ENCODE results near the gene NKTR.

Gene NKTR

GRCh38 chr3:42683875-42684598 is 83.6 kb downstream of the NKTR start:
- no peak for DNase-seq

DNA sequence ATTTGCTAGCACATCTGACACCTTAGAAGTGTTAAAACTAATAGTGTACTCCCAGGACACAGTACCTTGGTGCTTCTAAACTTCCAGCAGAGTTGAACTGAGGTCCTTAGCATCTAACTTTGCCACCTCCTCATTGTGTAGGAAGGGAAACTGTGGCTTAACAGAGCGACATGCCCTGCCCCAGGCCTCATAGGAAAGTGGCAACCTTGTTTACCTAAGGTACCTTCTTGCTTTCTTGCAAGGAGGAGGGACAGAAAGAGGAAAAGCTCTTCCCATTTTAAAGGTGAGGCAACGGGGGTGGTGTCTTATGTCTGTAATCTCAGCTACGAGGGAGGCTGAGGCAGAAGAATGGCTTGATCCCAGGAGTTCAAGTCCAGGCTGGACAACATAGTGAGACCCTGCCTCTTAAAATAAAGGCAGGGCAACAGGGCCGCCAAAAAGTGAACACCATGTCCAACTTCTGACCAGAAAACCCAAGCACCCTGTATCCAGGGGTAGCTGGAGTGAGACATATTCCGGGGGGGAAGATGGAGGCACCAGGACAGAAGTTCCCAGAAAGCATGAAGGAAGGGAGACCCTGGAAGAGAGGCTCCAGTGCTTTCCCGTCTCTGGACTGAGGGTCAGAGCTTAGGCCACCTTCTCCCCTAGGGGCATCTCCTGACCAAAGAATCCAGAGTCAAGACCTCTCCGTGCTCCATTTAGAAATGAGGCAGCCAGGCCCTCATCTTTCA is 84.3 kb downstream of the NKTR start:
- DNase-seq = no peak

DNA sequence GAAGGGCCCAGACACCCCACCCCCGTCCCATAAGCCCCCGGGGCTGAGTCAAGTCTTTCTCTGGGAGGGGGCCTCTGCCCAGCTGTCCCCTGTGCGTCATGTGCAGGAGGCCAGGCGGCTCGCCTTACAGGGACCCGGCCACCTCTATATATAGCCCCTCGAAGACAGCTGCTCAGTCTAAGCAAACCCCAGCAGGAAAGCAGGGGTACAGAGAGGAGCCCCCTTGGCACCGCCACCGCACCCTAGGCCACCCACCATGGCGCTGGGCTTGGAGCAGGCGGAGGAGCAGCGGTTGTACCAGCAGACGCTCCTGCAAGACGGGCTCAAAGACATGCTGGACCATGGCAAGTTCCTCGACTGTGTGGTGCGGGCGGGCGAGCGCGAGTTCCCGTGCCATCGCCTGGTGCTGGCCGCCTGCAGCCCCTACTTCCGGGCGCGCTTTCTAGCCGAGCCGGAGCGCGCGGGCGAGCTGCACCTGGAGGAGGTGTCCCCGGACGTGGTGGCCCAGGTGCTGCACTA is 84.9 kb downstream of the NKTR start, which contains the start of gene KLHL40:
TSS of gene KLHL40 (plus strand) at position 175 of the 519 bp plus-strand sequence. CDS start at position 257, 82 bp downstream.
- no peak for DNase-seq

DNA sequence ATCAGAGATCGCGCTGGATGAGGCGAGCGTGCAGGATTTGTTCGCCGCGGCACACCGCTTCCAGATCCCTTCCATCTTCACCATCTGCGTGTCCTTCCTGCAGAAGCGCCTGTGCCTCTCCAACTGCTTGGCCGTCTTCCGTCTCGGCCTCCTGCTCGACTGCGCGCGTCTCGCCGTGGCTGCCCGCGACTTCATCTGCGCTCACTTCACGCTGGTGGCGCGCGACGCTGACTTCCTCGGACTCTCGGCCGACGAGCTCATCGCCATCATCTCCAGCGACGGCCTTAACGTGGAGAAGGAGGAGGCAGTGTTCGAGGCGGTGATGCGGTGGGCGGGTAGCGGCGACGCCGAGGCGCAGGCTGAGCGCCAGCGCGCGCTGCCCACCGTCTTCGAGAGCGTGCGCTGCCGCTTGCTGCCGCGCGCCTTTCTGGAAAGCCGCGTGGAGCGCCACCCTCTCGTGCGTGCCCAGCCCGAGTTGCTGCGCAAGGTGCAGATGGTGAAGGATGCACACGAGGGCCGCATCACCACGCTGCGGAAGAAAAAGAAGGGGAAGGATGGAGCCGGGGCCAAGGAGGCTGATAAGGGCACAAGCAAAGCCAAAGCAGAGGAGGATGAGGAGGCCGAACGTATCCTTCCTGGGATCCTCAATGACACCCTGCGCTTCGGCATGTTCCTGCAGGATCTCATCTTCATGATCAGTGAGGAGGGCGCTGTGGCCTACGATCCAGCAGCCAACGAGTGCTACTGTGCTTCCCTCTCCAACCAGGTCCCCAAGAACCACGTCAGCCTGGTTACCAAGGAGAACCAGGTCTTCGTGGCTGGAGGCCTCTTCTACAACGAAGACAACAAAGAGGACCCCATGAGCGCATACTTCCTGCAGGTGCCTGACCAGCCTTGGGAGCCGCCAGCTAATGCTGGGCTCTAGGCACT is 85.7 kb downstream of the NKTR start:
- DNase-seq = no peak

DNA sequence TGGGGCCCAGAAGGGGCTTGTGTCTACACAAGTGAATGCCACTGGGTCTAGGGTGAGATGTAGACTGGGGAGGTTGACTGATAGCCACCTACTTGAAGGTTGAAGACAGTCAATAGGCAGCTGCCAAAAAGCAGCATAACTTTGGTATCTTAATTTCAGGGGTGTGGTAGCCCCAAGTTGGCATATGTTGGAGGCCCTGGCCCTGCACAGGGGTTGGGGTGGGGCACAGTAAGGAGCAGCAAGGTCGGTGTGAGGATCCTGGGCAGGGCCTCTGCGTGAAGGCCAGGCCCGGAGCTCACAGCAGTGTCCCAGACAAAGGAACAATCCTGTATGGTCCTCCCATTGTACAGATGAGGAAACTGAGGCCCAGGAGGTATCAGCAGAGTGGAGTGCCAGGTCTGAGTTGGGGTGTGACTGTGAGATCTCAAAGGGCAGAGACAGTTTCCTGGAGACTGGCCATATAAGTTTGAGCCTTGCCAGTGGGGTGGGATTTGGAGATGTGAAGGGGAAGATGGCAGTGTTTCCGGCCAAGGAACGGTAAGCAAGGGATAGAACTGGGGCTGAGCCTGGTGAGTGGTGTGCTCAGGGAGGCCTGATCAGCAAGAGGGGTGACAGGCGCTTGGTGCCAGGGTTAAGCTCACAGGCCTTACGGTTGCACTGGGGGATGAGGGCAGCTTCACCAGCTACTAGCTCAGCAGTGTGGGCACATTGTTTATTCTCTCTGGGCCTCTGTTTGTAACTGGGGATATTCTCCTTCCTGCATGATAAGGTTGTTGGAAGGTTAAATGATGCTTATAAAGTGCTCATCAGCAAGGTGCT is 86.6 kb downstream of the NKTR start:
- DNase-seq = no peak

- no peak for DNase-seq
Observed at GRCh38 chr3:42688016-42688415, 87.5 kb downstream of the NKTR start.

- no peak for DNase-seq
Observed at GRCh38 chr3:42688487-42689420, 88.3 kb downstream of the NKTR start.

DNA sequence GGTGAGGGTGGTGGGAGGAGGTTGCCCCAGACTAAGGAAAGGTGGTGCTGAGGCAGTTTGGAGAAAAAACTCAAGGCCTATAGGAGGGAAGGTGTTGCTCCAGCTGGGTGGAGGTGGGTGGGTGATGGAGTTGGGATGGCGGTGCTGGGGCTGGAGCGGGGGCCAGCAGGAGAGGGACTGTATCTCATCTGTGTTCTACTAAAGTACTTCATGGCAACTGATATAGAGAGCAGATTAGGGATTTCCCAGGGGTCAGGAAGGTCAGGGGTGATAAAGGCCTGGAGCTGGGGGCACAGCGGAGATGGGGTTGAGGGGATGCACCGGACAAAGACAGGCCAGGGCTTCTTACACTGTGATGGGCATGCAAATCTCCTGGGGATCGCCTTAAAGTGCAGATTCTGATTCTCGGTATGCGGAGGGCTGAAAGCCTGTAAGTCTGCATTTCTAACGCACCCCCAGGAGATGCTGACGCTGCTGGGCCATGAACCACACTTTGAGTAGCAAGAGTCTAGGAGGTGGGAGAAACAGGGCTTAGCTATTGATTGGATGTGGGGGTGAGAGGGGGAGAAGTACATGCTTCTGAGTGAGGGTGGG is 89.0 kb downstream of the NKTR start:
- DNase-seq = no peak

- DNase-seq = no peak
Observed at GRCh38 chr3:42690191-42690590, 89.7 kb downstream of the NKTR start.

DNA sequence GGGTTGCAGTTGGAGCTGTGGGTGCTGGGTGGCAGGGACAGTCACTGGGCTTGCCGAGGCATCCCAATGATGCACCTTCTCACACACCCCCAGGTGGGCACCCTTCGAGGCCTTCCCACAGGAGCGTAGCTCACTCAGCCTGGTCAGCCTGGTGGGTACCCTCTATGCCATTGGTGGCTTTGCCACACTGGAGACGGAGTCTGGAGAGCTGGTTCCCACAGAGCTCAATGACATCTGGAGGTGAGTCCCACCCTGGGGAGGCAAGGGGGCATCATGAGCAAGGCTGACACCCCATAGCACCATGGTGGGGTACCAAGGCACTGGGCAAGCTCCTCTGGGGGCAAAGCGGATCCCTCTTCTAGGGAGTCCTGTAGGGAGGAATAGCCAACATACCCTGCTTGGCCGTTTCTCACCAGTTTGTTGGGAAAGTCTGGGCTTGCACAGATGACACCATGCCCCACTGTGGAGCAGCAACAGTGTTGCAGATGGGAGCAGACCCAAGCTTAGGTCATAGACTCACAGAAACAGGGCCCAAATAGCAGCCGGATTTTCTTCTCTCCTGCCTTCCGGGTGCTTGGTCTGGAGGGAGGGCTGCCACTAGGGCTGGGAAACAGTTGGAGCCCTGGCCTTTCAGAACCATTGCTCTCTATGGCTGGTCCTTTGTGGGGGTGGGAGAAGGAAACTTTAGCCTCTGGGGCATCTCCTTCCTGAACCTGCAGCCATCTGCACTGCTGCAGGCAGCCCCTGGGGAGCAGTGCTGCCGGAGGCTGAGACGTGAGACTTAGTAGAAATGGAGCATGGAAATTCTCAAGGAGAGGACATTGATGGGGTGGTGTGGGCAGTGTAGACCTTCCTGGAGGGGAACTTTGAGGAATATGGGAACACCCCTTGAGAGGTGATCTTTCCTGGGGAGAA is 90.5 kb downstream of the NKTR start:
- no peak for DNase-seq

DNA sequence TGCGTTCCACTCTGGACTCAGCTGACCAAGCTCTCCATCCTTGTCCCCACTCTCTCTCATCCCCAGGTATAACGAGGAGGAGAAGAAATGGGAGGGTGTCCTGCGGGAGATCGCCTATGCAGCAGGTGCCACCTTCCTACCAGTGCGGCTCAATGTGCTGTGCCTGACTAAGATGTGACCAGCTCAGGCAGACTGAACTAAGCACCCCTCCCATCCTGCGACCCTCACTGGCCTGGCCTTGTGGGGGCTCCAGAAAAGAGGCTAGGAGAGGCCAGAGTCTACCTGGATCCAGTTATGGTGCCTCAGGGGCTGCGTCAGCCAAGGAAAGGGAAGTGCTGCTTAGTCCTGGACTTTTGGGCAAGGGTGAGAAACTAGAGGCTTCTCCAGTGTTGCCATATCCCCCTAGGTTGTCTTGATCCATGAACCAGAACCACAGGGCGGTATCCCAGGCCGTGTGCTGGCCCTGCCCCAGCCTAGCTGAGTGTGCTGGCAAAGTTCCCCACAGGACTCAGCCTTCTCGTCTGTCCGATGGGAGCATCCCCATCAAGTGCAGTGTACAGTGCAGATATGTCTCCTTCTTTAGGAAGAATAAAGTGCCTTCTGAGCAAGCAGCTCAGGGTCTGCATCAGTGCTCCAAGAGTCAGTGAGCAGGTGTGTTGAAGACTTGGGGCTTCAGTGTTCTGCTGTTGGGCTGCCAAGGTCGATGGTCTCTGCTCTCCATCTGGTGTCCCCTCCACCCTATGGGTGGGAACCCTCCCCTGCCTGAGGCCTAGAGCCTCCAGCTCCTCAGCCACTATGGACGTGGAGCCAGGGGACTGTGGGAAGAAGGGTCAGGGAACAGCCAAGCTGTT is 91.6 kb downstream of the NKTR start:
- DNase-seq = no peak

- no peak for DNase-seq
Observed at GRCh38 chr3:42692667-42693529, 92.4 kb downstream of the NKTR start.

DNA sequence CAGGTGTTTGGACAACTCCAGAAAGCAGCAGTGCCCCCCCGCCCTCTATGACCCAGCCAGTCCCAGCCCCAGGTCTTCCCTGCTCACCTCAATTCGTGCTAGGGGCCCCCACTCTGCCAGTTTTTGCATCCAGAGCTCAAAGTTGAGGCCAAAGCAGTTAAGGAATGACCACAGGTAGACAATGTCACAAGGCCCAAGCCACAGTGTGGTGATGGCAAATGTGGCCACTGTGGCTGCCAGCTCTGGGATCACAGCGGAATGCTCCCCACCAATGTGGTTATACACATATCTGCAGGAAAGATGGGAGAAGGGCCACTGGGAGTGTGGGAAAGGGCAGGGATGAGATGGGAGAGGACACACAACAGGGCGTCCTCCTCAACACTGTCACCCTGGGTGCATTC is 93.0 kb downstream of the NKTR start:
- no peak for DNase-seq

- no peak for DNase-seq
Observed at GRCh38 chr3:42694366-42694765, 93.9 kb downstream of the NKTR start.

GRCh38 chr3:42696356-42697288 is 96.1 kb downstream of the NKTR start:
- DNase-seq = no peak
